ENCODE measurements around the gene PLXNA3.

PLXNA3 gene

DNA sequence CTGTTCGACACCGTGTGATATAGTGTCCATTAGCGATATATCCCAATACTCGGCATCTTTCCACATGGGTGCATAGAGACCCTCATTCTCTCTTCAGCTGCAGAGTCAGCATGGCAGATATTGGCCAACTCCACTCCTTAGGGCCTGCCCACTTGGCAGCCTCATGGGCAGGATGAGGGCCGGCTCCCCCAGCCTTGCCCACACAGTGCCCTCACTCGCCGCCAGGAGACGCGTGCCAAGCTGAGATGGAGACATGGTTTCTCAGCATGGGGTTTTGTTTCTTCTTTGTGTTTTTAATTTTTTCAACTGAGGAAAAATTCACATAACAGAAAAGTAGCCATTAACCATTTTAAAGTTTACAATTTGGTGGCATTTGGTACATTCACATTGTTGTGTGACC is 5.3 kb upstream of the PLXNA3 start:
- Histone ChIP-seq H3K79me2 (no peaks in the 10 kb centered on the region), H3K4me2 (ENCODE audit: low read length) (no peak overlapping the region), H3K27me3 (ENCODE audit: control insufficient read depth, insufficient read depth, low read length) (no peaks in the 10 kb centered on the region), H3K9me3 (ENCODE audit: control insufficient read depth, low read length) (no peaks in the 10 kb centered on the region), H3K27ac (no peak overlapping the region), H3K4me3 (ENCODE audit: low read depth, low read length) (no peak overlapping the region), H3K36me3 (ENCODE audit: control insufficient read depth, insufficient read depth, low read length) (no peaks in the 10 kb centered on the region), H3K9ac (no peak overlapping the region), H3K4me1 (no peaks in the 10 kb centered on the region), H2AFZ (no peak overlapping the region)
- TF ChIP-seq, protein P1, sequence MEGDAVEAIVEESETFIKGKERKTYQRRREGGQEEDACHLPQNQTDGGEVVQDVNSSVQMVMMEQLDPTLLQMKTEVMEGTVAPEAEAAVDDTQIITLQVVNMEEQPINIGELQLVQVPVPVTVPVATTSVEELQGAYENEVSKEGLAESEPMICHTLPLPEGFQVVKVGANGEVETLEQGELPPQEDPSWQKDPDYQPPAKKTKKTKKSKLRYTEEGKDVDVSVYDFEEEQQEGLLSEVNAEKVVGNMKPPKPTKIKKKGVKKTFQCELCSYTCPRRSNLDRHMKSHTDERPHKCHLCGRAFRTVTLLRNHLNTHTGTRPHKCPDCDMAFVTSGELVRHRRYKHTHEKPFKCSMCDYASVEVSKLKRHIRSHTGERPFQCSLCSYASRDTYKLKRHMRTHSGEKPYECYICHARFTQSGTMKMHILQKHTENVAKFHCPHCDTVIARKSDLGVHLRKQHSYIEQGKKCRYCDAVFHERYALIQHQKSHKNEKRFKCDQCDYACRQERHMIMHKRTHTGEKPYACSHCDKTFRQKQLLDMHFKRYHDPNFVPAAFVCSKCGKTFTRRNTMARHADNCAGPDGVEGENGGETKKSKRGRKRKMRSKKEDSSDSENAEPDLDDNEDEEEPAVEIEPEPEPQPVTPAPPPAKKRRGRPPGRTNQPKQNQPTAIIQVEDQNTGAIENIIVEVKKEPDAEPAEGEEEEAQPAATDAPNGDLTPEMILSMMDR (IDR thresholded peaks at IDR 0.05), result peak; percentile 36

- H3K9ac ChIP-seq, result no peak overlapping the region
- no peaks in the 10 kb centered on the region for H3K9me3 ChIP-seq (ENCODE audit: control insufficient read depth, low read length)
- H3K27ac ChIP-seq, result no peak overlapping the region
Observed at GRCh38 chrX:154457491-154458115, 478 bp upstream of the PLXNA3 start.

GRCh38 chrX:154458954-154459778 is 1.1 kb downstream of the PLXNA3 start:
- no peaks in the 10 kb centered on the region for H3K4me1 ChIP-seq
- no peak overlapping the region for H3K9ac ChIP-seq
- no peaks in the 10 kb centered on the region for H3K36me3 ChIP-seq (ENCODE audit: control insufficient read depth, insufficient read depth, low read length)
- no peaks in the 10 kb centered on the region for H3K27me3 ChIP-seq (ENCODE audit: control insufficient read depth, insufficient read depth, low read length)
- peak overlapping the region; percentile 25 for H3K4me3 ChIP-seq (ENCODE audit: low read depth, low read length)
- no peak overlapping the region for H3K4me2 ChIP-seq (ENCODE audit: low read length)
- H3K79me2 ChIP-seq, result no peaks in the 10 kb centered on the region
- H2AFZ ChIP-seq, result no peak overlapping the region
- TF ChIP-seq, protein P1 (IDR thresholded peaks at IDR 0.05), result no peak
- H3K9me3 ChIP-seq (ENCODE audit: control insufficient read depth, low read length), result no peaks in the 10 kb centered on the region
- no peak overlapping the region for H3K27ac ChIP-seq

More at GRCh38 chrX:154457491-154458115, 478 bp upstream of the PLXNA3 start:
- Histone ChIP-seq H3K4me3 (ENCODE audit: low read depth, low read length) (peak overlapping the region; percentile 31), H3K79me2 (no peaks in the 10 kb centered on the region), H3K4me2 (ENCODE audit: low read length) (peak overlapping the region; percentile 51), H3K4me1 (no peaks in the 10 kb centered on the region), H2AFZ (peak overlapping the region; percentile 60), H3K27me3 (ENCODE audit: control insufficient read depth, insufficient read depth, low read length) (no peaks in the 10 kb centered on the region), H3K36me3 (ENCODE audit: control insufficient read depth, insufficient read depth, low read length) (no peaks in the 10 kb centered on the region)
- TF ChIP-seq, protein P1 (IDR thresholded peaks at IDR 0.05), result no peak

GRCh38 chrX:154459832-154460231 is 1.8 kb downstream of the PLXNA3 start:
- Histone ChIP-seq H3K9ac (no peak overlapping the region), H2AFZ (no peak overlapping the region), H3K36me3 (ENCODE audit: control insufficient read depth, insufficient read depth, low read length) (no peaks in the 10 kb centered on the region), H3K27ac (no peak overlapping the region), H3K4me3 (ENCODE audit: low read depth, low read length) (no peak overlapping the region), H3K9me3 (ENCODE audit: control insufficient read depth, low read length) (no peaks in the 10 kb centered on the region), H3K4me2 (ENCODE audit: low read length) (no peak overlapping the region), H3K4me1 (no peaks in the 10 kb centered on the region), H3K27me3 (ENCODE audit: control insufficient read depth, insufficient read depth, low read length) (no peaks in the 10 kb centered on the region), H3K79me2 (no peaks in the 10 kb centered on the region)
- TF ChIP-seq, protein P1 (IDR thresholded peaks at IDR 0.05), result no peak
